NCI-H82 treated with DMSO at 0.1 percent for 48 hours (cell line): ENCODE results near the gene SF3A1.
A peak's percentile ranks its signal among the peaks of the same experiment; 100 is the strongest.

Experiments used
- DNase-seq: peaks from one replicate; lab custom pipeline; 2025; ENCODE audit not compliant: unreplicated experiment; lab: John Stamatoyannopoulos, UW

Gene SF3A1

DNA sequence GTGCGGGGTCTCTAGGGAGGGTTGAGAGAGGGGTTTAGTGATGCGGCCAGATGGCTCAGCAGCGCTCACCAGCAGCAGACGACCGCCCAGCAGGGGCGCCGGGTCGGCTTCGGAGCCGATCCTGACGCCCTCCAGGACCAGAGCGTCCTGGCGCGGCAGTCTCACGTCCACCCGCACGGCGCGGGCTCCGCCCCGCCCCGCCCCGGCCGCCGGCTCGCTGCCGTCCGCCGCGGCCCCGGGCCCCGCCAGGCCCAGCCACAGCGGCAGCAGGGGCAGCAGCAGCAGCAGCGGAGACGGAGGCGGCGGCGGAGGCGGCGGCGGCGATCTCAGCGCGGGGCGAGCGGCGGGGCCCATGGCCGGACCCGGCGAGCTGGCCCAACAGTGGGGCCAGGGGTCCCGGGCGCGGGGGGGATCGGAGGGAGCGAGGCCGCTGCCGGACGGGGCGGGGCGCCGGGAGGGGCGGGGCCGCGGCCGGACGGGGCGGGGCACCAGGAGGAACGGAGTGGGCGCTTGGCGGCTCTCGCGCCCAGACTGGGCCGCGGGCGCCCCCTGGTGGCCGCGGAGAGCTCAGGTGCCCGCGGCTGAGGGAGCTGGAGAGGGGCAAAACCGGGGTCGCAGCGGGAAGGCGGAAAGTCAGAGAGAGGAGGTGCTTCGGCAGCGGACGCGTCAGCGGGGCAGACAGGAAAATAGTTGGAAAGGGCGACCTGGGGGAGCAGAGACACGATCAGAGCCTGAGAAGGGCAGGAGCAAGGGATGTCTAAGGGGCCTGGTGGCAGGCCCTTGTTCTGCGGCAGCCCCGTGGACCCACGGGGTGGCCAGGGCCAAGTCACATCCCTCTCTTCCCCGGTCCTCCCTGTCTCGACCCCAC, 30.5 kb upstream of the SF3A1 start, which contains the start of gene RNF215:
Gene RNF215 (minus strand): TSS at position 452 of the 868 bp plus-strand sequence. CDS start 98 bp downstream, at position 354.
- DNase-seq = peak; percentile 35

- no peak for DNase-seq
Observed at GRCh38 chr22:30386608-30386959, 29.9 kb upstream of the SF3A1 start.

GRCh38 chr22:30385942-30386341, 29.2 kb upstream of the SF3A1 start:
- no peak for DNase-seq

DNA sequence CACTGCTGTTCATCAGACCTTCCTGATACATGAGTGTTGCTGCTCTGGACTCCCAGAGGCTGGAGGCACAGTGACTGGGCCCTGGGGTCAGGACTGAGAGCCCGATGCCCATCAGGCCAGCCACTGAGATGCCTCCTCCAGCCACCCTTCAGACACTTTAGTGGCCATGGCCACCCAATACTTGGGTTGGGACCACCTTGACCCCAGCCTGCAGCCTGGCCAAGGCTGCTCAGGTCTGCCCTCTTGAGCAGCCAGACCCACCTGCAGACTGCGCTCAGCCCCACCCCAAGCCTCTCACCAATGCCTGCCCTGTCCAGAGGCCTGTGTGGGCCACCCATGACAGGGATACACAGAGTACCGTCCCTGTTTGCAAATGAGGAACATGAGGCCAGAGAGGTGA, 26.4 kb upstream of the SF3A1 start:
- DNase-seq = no peak

- DNase-seq = no peak
Observed at GRCh38 chr22:30382340-30382739, 25.6 kb upstream of the SF3A1 start.

DNA sequence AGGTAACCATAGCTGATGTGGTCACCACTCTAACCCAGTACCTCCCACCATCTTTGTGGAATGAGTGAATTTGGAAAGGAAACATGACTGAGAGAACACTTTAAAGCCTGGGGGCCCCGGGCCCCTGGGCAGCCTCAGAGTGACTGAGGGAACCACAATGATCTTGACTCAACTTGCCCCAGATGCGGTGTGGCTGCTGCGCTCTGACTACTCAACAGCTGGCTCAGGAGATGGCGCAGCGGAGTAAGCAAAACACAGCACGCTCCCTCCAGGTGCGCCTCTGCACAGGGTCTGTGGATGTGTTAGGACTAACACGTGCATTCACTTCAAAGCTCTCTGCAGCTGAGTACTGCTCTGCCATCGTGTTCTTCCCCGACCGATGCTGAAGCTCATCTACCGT, 24.6 kb upstream of the SF3A1 start:
- DNase-seq = no peak

GRCh38 chr22:30380011-30380410, 23.3 kb upstream of the SF3A1 start:
- DNase-seq = no peak

- no peak for DNase-seq
Observed at GRCh38 chr22:30375312-30375849, 18.7 kb upstream of the SF3A1 start.

DNA sequence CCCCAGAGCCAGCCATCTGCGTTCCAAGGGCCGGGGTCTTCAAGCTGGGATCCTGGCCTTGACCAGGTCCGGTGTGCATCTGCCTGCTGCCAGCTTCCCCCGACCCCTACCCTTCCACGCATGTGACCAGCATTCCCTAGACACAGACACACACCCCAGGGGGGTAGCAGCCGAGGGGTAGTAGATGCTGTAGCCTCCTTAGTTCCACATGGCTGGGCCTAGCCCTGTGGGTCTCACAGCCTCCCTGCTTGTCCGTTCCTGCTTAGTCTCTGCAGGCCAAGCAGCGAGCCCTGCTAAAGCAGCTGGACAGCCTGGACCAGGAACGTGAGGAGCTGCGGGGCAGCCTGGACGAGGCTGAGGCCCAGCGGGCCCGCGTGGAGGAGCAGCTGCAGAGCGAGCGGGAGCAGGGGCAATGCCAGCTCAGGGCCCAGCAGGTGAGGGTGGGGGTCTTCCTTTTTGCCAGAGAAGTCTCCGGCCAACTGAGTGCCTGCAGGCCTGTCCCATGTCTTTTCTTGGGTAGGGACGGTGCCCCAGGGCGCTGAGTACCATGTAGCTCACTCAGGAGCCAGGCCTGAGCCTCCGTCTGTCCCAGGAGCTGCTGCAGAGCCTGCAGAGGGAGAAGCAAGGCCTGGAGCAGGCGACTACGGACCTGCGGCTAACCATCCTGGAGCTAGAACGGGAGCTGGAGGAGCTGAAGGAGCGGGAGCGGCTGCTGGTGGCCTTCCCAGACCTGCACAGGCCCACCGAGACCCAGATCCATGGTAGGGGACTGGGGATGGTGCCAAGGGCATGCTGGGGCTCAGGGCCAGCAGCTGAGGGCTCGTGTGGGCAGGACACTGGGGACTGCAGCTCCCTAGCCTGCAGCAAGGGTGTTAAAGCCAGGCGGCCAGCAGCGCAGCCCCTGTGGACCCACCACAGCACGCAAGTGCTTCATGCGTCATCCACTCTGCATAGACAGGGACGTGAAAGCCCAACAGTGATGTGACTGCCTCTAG, 16.9 kb upstream of the SF3A1 start:
- no peak for DNase-seq

DNA sequence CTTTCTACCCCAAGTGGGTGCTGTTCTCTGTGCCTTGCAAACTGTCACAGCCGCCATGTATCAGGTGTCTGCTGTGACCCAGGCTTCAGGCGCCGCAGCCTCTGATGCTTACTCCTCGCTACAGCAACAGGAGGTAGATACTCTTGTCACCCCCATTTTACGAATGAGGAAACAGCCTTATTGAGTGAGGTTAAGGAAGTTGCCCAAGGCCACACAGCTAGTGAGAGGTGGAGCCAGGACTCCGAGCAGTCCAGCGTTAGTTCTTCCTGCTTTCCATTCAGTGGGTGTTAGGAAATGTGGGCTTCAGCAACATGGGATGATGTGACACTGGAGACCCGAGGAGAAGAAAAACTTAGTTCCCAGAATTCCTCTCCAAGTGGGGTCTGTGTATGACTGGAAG, 16.2 kb upstream of the SF3A1 start:
- DNase-seq = no peak

DNA sequence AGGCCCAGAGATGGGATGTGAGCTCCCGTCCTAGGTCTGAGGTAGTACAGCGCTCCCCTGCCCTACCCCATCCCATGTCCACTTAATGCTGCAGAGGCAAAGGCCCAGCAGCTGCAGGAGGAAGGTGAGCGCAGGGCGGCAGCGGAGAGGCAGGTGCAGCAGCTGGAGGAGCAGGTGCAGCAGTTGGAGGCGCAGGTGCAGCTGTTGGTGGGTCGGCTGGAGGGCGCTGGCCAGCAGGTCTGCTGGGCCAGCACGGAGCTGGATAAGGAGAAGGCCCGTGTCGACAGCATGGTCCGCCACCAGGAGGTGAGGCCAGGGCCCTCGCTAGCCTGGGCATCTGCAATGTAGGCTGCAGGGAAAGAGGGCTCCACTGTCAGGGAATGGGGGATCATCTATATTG, 15.3 kb upstream of the SF3A1 start:
- no peak for DNase-seq

DNA sequence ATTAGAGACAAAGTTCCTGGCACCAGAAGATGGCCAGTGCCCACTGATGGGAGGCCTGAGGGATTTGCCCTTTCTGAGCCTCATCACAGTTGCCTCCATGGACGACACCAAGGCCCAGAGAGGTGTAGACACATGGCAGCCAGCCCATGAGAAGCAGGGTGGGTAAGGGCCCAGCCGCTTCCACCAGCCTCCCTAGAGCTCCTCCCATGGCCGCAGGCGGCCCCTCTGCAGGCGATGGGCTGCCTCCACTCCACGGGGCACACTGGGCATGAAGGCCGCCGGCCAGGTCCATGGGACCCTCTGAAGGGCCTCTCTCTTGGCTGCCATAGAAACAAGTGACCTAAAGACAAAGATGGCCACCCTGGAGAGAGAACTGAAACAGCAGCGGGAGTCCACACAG, 14.6 kb upstream of the SF3A1 start:
- no peak for DNase-seq

DNA sequence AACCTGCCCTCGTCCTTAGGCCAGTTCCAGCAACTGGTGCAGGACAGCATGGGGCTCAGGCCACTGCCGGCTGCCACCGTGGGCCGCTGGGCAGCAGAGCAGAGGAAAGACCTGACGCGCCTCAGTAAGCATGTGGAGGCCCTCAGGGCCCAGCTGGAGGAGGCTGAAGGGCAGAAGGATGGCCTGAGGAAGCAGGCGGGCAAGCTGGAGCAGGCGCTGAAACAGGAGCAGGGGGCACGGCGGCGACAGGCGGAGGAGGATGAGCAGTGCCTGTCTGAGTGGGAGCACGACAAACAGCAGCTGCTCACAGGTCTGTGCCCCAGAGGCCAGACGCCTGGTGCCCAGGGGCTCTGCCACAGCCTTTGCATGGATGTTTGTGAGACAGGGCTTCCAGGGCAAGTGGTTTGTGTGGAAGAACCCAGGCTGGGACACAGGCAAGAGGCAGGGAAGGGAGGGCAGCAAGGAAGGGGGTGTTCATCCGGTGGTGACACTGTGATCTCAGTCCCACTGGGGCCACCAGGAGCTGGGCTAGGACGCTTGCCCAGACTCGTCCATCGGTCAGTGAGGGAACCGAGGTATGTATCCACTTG, 14.0 kb upstream of the SF3A1 start:
- no peak for DNase-seq

DNA sequence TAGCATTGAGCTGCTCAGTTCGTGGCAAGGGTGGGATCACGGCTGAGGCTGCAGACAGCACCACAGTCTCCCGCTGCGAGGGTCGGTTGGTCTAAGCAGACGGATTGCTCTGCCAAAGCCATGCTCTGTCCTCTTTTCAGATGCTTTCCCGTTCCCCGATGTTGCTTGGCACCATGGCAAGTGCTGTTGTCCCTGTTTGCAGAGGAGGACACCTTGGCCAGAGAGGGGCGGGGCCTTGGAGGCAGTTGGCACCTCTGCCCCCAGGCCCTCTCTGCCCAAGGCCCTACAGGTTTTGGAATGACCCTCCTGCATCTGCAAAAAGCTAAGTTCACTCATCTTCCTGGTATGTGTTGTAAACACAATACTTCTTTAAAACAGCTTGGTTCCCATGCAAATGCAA, 11.7 kb upstream of the SF3A1 start:
- DNase-seq = no peak

GRCh38 chr22:30365891-30366290, 9.2 kb upstream of the SF3A1 start:
- DNase-seq = no peak

DNA sequence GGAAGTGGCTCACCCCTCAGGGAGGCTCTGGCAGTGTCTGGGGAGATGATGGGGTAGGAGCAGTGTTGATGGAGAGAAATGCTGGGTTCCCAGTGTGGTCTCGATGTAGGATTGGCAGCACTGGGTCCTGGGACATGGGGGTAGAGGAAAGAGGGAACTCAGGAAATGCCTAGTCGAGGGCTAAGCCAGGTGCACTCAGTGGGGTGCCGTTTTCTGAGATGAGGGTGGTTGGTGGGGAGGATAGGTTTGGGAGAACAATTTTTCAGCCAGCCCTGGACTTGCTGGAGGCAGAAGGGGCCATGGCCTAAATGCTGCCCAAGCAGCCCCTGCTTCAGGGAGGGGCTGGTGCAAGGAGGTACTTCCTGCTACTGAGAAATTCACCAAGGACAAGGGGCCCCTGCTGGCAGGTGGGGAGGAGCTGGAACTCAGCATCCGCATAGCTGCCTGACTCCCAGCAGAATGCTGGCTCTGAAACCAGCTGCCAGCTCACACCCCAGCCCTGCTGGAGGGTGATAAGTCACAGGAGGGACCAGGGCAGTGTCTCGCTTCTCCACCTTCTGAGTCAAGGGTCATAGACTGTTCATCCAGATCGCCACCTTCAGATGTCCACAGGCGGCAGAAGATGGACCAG, 6.1 kb upstream of the SF3A1 start:
- no peak for DNase-seq

DNA sequence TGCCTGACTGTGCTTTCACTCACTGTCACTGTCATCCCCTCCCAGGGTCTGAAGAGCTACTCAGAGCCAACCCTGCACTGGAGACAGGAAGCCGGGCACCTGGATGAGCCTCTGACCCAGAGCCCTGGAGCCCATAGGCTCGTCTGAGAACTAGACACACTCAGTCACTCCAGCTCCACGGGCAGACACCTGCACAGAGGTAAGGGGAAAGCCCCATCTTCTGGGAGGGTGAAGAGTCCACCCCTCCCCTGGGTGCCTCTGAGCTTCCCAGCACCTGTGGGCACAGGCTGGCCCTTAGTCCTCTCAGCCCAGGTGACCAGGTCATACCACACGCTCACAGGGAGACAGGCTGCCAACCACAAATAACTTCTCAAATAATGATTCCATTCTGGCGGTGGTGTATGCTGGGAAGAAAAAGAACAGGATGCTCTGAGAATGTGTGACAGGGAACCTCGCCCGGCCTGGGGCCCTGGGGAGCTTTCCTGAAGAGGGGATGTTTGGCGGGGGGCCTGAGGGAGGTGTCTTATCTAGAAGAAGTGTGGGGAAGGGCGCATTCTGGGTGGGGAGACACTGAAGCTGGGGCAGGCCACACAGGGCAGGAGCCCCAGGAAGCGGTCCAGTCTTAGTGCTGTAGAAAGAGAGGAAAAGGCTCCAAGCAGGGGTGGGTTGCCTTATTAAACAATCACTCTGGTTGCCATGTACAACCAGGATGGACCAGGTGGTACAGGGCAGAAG, 5.4 kb upstream of the SF3A1 start:
- no peak for DNase-seq

- DNase-seq = no peak
Observed at GRCh38 chr22:30358541-30358940, 1.8 kb upstream of the SF3A1 start.

GRCh38 chr22:30357650-30358215, 1.0 kb upstream of the SF3A1 start:
- DNase-seq = no peak

GRCh38 chr22:30357236-30357570, 509 bp upstream of the SF3A1 start:
- DNase-seq = no peak
